Lung (tissue), 12 donors: ENCODE measurements around the gene BMP8B. TPM values are rescaled to one million over a fixed set of nuclear protein-coding genes. Genes with fewer than 3 reads are reported as not detected.
"Not testable (repeated sequence)": the region's sequence is repeated elsewhere in the genome, so short reads cannot be mapped to it uniquely, and the experiment has no call there.

ENCODE experiments used
- ATAC-seq: fragments of 200-7000 bp; cut with Tn5 transposase; one replicate; pipeline ENCODE4 v1.9.1; 2020; ENCODE audit warnings: moderate number of reproducible peaks; ENCODE audit not compliant: insufficient read depth, low FRiP score
- DNase-seq, 3 donors: peaks; one replicate each; pipeline ENCODE4 v3.0.0-alpha.2; 2013 to 2017
- H3K27ac ChIP-seq, 2 donors: one replicate each; pipeline ENCODE4 v1.5.1; 2013; ENCODE audit warnings: mild to moderate bottlenecking in 2 of 2, moderate library complexity in 2 of 2, control low read depth in 1 of 2, inconsistent platforms in 1 of 2, low read depth in 1 of 2, low read length in 1 of 2
- H3K27me3 ChIP-seq, 3 donors: one replicate each; pipeline ENCODE4 v1.5.1; 2013; ENCODE audit warnings: low read length in 2 of 3; ENCODE audit not compliant: control insufficient read depth in 3 of 3, insufficient read depth in 3 of 3
- H3K36me3 ChIP-seq, 4 donors: one replicate each; pipeline ENCODE4 v1.5.1; 2013; ENCODE audit warnings: low read length in 4 of 4, mild to moderate bottlenecking in 1 of 4, moderate library complexity in 1 of 4; ENCODE audit not compliant: control insufficient read depth in 4 of 4, insufficient read depth in 4 of 4
- H3K4me1 ChIP-seq, 5 donors: one replicate each; pipeline ENCODE4 v1.5.1; 2013; ENCODE audit warnings: low read length in 5 of 5, mild to moderate bottlenecking in 2 of 5, moderate library complexity in 1 of 5; ENCODE audit not compliant: control insufficient read depth in 5 of 5, insufficient read depth in 5 of 5
- H3K4me3 ChIP-seq: one replicate; pipeline ENCODE4 v1.5.1; 2013; ENCODE audit warnings: mild to moderate bottlenecking, control low read depth, moderate library complexity
- H3K9ac ChIP-seq, 2 donors: one replicate each; pipeline ENCODE4 v1.5.1; 2013; ENCODE audit warnings: low read length in 2 of 2, control low read depth in 1 of 2; ENCODE audit not compliant: insufficient read depth in 1 of 2
- H3K9me3 ChIP-seq, 4 donors: one replicate each; pipeline ENCODE4 v1.5.1; 2013; ENCODE audit warnings: low read length in 3 of 4, mild to moderate bottlenecking in 1 of 4, moderate library complexity in 1 of 4; ENCODE audit not compliant: control insufficient read depth in 4 of 4, insufficient read depth in 3 of 4
- CTCF ChIP-seq: IDR thresholded peaks from 2 replicates; pipeline ENCODE4 v1.5.1; 2012; ENCODE audit warnings: mild to moderate bottlenecking; ENCODE audit errors: control extremely low read depth, extremely low read depth
- WGBS, 2 donors: extraction: QIAGEN DNeasy Blood & Tissue Kit; methylation state at CpG; one replicate each; pipeline ENCODE4 v1.1.7; 2013; 5-methylcytosine and 5-hydroxymethylcytosine counted together
- polyA plus RNA-seq, 2 donors: library from polyadenylated mRNA; stranded (reverse); fragments of 200-250 nt; gene quantifications; one replicate each; pipeline ENCODE4 v1.2.1, GENCODE V29; 2013
- total RNA-seq, 2 donors: library from RNA; depleted of rRNA in 1 of 2; stranded (reverse); fragments of >200 nt in 1 of 2; gene quantifications; one replicate each; pipeline ENCODE4 v1.2.1, GENCODE V29; 2014 to 2021
- donor health status: control.
- donor health status: control.
- donor health status: Bipolar disorder and iron deficiency.
- donor health status: healthy.
- donor health status: DM: yes; HTN: yes; CAD: no.

Gene BMP8B
- total and polyA plus RNA-seq, 4 donors: 0.63 to 4.9 (median 0.90) TPM

- ATAC-seq (peak; percentile 90), DNase-seq (peak; percentile 21 to 50 (median 28))
- H3K27me3 ChIP-seq: no peaks in the 10 kb centered on the region
- no peak overlapping the region for H3K27ac ChIP-seq
- H3K9me3 ChIP-seq: no peaks in the 10 kb centered on the region
- H3K4me3 ChIP-seq: no peak overlapping the region
- H3K36me3 ChIP-seq: no peaks in the 10 kb centered on the region
- peaks cover 0 to 3% (median 0%) of the 10 kb centered on the region in 5 donors for H3K4me1 ChIP-seq
- TF ChIP-seq CTCF: peak; percentile 53
- no peak overlapping the region for H3K9ac ChIP-seq
- 1 to 4% methylated on average over 8 of the region's 8 CpGs for WGBS, 2 donors
Measured at GRCh38 chr1:39799770-39800470, 11.3 kb upstream of the BMP8B start.

- not testable (repeated sequence) for H3K4me3 ChIP-seq, H3K27me3 ChIP-seq, H3K36me3 ChIP-seq, H3K4me1 ChIP-seq, H3K9me3 ChIP-seq, H3K9ac ChIP-seq
- ATAC-seq (peak; percentile 75), DNase-seq (peak; percentile 54 to 65 (median 54))
- 37 to 42% methylated on average over 22 of the region's 26 CpGs for WGBS, 2 donors
- H3K27ac ChIP-seq: peak overlapping the region in 1 of 2 donors; percentile 3
Measured at GRCh38 chr1:39798859-39799769, 10.4 kb upstream of the BMP8B start.

- DNase-seq: no peak
- no peak for TF ChIP-seq CTCF
- no peak overlapping the region for H3K9ac ChIP-seq
- peaks cover 0 to 7% (median 5%) of the 10 kb centered on the region in 3 donors for H3K27me3 ChIP-seq
- H3K4me3 ChIP-seq: no peak overlapping the region
- ATAC-seq: no peak
- 52 to 82% methylated on average over 1 of the region's 1 CpG for WGBS, 2 donors
- no peak overlapping the region for H3K27ac ChIP-seq
- H3K4me1 ChIP-seq: peaks cover 0 to 3% (median 0%) of the 10 kb centered on the region in 5 donors
- no peaks in the 10 kb centered on the region for H3K36me3 ChIP-seq
- H3K9me3 ChIP-seq: no peaks in the 10 kb centered on the region
Measured at GRCh38 chr1:39795651-39796050, 7.0 kb upstream of the BMP8B start.

GRCh38 chr1:39791838-39792237 is 3.2 kb upstream of the BMP8B start:
- Histone ChIP-seq H3K9ac (no peak overlapping the region), H3K4me1 (peaks cover 0 to 5% (median 0%) of the 10 kb centered on the region in 5 donors), H3K9me3 (peaks cover 0 to 1% (median 0%) of the 10 kb centered on the region in 4 donors), H3K36me3 (no peaks in the 10 kb centered on the region), H3K27me3 (peaks cover 0 to 26% (median 19%) of the 10 kb centered on the region in 3 donors), H3K4me3 (no peak overlapping the region), H3K27ac (no peak overlapping the region)
- ATAC-seq (no peak), DNase-seq (no peak)
- WGBS, 2 donors: 96 to 97% methylated on average over 2 of the region's 2 CpGs
- no peak for TF ChIP-seq CTCF
